ENCODE data around the gene KRT15. TPM values are rescaled to one million over a fixed set of nuclear protein-coding genes. Genes with fewer than 3 reads are reported as not detected.

The KRT15 gene
- total RNA-seq, 4 donors from 2014 or later = not detected

GRCh38 chr17:41489531-41489930 lies 29.2 kb downstream of the KRT15 start, which contains the start of gene KRT36:
Gene KRT36 (minus strand): TSS chr17:41489910. CDS start chr17:41489864, 46 bp downstream.
- TF ChIP-seq CTCF (IDR thresholded peaks at IDR 0.05; ENCODE audit: low read depth) = no peak

DNA sequence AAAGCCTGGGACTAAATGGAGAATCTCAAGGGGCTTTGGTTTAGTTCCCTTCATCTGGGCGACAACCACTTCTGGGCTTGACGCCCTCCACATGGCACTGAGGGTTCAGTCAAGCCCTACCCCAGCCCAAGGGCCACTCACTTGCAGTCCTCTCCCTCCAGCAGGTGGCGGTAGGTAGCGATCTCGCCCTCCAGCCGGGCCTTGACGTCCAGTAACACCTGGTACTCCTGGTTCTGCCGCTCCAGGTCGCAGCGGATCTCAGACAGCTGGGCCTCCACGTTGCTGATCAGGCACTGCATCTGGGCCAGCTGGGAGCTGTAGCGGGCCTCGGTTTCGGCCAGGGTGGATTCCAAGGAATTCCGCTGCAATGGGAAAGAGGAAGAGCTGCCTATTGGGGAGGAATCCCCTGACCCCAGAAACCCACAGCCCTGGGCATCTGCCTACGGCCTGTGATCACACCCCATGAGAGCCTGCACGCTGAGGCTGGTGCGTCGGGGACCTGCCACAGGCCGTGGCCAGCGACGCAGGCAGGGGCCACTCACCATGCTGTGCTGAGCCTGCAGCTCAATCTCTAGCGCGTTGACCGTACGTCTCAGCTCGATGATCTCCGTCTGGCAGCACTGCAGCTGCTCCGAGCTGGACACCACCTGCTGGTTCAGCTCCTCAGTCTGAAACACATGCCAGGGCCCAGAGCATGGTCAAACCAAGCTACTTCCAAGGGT lies 31.7 kb downstream of the KRT15 start:
- TF ChIP-seq CTCF (IDR thresholded peaks at IDR 0.05; ENCODE audit: low read depth) = no peak

DNA sequence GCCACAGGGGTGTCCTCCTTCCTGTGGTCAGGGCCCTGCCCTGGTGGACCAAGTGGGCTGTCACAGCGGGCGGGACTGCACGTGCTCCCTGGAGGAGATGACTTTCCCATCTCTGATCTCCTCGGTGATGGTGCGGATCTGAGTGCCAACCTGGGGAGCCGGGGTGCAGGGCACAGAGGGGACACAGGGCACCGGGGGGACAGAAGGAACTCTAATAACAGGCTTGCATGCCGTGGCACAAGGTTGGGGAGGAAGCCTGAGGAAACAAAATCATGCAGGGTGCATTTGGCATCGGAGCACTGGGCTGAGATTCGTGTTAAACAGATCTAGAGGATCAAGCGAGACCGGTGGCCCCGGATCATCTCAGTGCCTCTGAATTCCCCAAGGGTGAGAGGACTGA lies 32.4 kb downstream of the KRT15 start:
- no peak for TF ChIP-seq CTCF (IDR thresholded peaks at IDR 0.05; ENCODE audit: low read depth)

DNA sequence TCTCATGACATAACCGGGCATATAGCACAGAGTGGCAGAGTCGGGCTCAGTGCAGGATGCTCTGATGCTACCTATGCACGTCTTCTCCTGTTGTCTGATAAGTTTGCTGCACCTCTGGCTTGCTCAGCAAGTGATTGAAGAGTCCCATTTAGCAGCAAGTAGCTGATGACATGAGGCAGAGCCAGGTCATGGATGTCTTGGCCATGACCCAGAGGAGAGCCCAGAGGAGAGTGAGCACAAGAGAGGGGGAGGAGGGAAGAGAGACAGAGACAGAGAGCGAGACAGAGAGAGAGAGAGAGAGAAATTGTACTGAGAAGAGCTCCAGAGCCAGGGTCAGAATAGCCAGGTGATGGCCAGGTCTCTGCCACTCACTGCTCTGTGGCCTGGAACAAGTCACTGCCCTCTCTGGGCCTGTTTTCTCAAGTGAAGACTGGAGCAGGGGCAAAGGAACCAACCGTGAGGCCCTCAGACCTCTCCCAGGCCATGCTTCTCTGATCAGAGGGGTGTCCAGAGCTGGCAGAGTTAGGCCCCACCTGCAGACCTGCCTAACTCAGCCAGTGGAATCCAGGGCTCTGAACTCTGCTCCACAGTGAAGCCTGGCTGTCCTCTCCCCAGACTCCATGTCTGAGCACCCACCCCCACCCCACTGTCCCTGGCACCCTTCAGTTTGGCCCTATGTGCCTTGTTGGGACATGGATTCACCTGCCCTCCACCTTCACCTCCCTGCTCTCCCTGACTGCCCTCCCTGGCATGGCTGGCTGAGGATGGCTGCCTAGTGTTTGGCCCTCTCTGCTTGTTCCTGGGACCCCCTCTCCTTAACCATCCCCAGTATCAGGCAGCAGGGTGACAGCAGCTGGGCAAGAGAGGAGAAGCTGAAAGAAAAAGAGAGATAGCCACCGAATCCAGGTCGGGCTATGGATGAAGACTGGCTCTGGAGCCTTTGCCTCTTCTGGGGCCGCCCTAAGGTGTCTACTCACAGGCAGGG lies 33.5 kb downstream of the KRT15 start:
- TF ChIP-seq CTCF (IDR thresholded peaks at IDR 0.05; ENCODE audit: low read depth) = no peak

- no peak for TF ChIP-seq CTCF (IDR thresholded peaks at IDR 0.05; ENCODE audit: low read depth)
Measured at GRCh38 chr17:41483991-41484826, 34.5 kb downstream of the KRT15 start.

DNA sequence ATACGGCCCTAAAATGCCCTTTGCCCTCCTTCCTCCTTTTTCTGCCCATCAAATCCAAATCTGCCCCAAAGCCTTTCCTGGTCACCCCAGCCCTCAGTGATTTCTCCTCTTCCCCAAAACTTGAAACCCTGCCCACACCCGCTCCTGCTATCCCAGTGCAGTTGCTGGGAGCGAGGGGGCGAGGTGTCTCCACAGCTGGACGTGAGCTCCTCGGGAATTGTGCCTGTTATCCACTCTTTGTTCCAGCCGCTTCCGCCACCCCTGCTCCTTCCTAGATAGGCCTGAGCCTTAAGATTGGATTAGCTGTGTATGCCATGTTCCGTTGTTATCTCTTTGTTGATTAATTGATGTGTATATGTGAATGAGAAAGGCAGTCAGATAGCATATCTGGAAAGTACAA lies 35.2 kb downstream of the KRT15 start:
- TF ChIP-seq CTCF (IDR thresholded peaks at IDR 0.05; ENCODE audit: low read depth) = no peak
